Left forelimb (tissue), 1 donor: ENCODE measurements around the gene NOXA1.
"Not testable (repeated sequence)": the region's sequence is repeated elsewhere in the genome, so short reads cannot be mapped to it uniquely, and the experiment has no call there.

Source experiments
- DNase-seq: peaks from one replicate; pipeline ENCODE4 v3.0.0-alpha.2; 2018; ENCODE audit warnings: low spot score

NOXA1 gene

DNA sequence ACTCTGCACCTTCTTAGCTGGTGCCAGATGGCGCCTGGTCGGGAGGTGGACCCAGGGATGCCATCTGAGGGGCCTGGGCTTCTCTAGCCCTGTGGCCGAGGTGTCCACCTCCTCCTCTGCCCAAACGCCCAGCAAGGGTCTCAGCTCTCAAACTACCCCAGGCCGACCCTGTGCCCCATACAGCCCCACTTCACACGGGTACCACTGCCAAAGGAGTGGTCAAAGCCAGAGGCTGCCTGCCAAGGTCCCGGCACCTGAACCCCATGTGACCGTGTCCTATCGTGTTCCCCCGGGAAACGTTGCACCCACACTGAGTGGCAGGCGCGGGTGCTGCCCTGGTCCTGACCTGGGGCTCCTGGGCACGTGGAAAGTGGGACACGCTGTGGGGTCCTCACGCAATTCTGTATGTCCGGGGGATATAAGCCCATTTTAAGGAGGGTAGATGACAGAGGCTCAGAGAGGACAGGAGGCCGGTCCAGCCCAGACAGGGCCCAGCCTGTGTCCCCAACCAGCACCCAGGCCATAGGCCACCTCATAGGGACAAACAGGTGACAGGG is 16.0 kb downstream of the NOXA1 start:
- no peak for DNase-seq

DNA sequence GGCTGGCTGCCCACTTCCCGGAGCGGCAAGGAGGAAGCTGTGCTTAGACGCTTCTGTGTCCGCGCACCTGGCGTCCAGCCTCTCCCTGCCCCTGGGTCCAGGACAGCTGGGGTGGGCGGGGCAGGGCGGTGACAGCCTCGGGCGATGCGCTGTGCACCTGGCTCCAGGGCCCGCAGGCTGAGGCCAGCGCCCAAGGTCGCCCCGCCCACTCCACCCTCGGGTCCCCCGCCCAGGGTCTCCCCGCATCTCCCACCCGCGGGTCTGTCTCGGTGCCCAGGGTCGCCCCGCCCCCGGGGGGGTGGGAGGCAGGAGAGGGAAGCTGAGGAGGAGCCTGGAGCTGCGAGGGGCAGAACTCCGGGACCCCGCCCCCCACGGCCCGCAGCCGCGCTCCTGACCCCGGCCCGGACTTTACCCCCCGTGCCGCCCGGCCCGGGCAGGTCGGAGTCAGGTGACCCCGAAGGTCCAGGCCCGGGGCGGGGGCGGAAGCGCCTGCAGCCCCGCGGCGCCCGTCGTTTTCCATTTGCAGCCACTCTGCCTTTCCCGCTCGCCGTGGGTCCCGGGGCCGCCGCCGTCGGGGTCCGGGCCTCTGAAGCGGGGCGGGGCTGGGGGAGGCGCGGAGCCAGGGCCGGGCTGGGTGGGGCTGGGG is 18.2 kb downstream of the NOXA1 start, which contains the start of gene ENTPD8:
TSS of gene ENTPD8 (minus strand) at position 69 of the 646 bp plus-strand sequence. CDS start 3,072 bp downstream, outside the sequence.
- no peak for DNase-seq

- DNase-seq = no peak
Measured at GRCh38 chr9:137441935-137442321, 18.7 kb downstream of the NOXA1 start.

- no peak for DNase-seq
Measured at GRCh38 chr9:137444106-137444790, 21.1 kb downstream of the NOXA1 start.

GRCh38 chr9:137445275-137445807 is 22.1 kb downstream of the NOXA1 start:
- no peak for DNase-seq

GRCh38 chr9:137445930-137446431 is 22.8 kb downstream of the NOXA1 start:
- DNase-seq = no peak

DNA sequence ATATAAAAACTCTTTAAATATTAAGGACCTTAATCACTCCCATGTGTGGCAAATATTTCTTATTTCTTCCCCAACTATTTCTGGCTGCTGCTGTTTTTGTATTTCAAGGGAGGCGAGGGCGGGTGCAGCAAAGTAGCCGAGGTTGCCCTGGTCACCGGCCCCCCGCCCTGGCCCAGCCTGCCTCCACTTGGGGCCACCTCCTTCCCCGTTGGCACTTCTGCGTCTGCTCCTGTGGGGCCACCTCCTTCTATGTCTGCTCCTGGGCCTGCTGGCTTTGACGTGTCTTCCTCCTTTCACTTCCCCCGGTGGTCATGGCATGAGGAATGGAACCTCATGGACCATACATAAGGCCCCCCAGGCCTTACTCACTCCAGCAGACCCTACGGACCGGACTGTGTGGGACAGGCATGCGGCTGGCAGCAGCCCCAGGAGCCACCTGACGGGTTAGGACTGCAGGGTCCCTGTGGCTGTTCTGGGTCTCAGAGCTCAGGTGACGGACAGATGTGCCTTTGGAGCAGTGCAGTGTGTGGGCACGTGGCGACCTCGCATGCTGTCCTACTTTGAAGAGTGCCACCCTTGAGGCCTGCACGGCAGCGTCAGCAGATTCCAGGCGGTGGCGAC is 23.8 kb downstream of the NOXA1 start:
- no peak for DNase-seq

GRCh38 chr9:137447722-137448601 is 24.8 kb downstream of the NOXA1 start:
- DNase-seq = no peak

DNA sequence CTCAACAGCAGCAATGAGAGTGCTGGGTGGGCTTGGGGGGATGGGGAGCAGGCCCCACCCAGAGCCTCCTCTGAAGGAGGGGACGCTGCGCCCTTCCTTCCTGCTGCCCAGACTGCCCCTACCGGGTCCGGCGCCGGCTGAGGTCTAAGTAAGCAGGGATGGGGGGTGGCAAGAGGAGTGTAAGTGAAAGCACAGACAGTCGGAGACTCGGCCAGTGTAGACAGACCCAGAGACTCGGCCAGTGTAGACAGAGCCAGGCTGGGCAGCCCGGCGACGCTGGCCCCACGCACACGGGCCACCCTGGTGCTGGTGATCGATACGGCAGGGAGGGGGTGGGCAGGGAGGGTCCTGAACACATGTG is 25.4 kb downstream of the NOXA1 start:
- no peak for DNase-seq

DNA sequence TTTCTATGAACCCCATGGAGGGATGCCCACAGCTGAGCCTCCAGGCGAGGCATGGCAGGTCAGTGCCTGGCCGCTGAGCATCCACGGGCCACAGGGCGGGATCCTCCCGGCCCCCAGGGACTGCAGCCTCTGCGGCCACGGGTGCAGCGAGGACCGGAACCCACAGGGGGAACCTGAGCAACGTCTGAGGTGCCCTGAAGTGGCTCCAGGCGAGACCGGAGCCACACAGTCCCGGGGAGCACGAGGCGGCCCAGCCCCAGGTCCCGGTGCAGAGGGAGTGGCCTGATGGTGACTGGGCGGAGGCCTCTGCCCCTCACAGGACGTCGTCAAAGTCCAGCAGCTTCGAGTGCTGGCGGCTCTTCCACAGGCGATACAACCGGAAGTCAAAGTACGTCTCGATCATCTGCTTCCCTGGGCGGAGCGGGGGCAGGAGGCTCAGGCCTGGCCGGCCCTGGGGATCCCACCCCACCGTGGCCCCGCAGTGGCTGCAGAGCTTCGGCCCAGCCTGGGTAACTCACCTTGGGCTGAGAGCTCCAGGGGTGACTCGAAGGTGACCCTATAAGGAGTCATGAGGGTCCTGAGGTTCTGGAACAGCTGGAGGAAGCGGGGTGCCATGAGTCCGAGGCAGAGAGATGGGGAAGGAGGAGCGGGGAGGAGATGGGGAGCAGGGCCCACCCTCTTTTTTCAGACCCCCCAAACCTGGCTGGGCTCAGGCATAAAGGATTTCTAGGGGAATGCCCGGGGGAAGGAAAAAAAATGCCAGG is 26.1 kb downstream of the NOXA1 start:
- no peak for DNase-seq

DNA sequence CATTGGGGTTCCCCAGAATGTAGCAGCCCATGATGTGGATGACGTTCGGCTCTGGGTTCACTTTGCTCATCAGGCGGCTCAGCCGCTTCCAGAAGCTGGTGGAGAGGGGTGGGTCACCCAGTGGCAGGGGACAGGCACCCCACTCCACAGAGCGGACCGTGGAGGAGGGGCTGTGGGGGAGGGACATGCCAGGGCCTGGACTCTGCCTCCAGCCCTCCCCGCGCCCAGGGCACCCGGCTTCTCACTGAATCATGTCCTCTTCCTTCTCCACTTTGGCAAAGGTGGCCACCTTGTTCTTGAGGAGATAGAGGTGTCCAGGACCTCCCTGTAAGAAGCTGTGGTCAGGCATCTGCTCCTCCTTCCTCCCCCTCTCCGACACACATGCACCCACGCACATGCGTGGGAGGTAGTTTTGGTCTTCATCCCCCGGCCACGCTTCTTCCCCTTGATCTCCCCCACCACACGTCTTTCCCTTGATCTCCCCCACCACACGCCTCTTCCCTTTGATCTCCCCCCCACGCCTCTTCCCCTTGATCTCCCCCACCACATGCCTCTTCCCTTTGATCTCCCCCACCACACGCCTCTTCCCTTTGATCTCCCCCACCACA is 26.8 kb downstream of the NOXA1 start:
- no peak for DNase-seq

GRCh38 chr9:137450539-137451222 is 27.5 kb downstream of the NOXA1 start:
- DNase-seq = not testable (repeated sequence)

DNA sequence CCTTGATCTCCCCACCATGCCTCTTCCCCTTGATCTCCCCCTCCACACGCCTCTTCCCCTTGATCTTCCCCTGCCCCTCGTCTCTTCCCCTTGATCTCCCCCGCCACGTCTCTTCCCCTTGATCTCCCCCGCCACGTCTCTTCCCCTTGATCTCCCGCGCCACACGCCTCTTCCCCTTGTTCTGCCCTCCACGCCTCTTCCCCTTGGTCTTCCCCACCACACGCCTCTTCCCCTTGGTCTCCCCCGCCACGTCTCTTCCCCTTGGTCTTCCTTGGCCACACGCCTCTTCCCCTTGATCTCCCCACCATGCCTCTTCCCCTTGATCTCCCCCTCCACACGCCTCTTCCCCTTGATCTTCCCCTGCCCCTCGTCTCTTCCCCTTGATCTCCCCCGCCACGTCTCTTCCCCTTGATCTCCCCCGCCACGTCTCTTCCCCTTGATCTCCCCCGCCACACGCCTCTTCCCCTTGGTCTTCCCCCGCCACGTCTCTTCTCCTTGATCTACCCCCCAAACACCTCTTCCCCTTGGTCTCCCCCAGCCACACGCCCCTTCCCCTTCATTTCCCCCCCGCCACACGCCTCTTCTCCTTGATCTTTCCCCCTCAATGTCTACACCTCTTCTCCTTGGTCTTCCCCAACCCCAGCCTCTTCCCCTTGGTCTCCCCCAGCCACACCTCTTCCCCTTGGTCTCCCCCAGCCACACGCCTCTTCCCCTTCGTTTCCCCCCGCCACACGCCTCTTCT is 28.2 kb downstream of the NOXA1 start:
- not testable (repeated sequence) for DNase-seq

- DNase-seq = no peak
Measured at GRCh38 chr9:137452006-137452760, 29.0 kb downstream of the NOXA1 start.

GRCh38 chr9:137452761-137453642 is 29.8 kb downstream of the NOXA1 start:
- no peak for DNase-seq

- DNase-seq = no peak
Measured at GRCh38 chr9:137453643-137454081, 30.5 kb downstream of the NOXA1 start.

GRCh38 chr9:137454145-137454596 is 31.0 kb downstream of the NOXA1 start:
- DNase-seq = no peak
